Measurements from ENCODE around the gene PAOX. TPM values are rescaled to one million over a fixed set of nuclear protein-coding genes. Genes with fewer than 3 reads are reported as not detected.

The PAOX gene
- total RNA-seq, 2 experiments from 2014 or later = 5.8 to 6.5 TPM

DNA sequence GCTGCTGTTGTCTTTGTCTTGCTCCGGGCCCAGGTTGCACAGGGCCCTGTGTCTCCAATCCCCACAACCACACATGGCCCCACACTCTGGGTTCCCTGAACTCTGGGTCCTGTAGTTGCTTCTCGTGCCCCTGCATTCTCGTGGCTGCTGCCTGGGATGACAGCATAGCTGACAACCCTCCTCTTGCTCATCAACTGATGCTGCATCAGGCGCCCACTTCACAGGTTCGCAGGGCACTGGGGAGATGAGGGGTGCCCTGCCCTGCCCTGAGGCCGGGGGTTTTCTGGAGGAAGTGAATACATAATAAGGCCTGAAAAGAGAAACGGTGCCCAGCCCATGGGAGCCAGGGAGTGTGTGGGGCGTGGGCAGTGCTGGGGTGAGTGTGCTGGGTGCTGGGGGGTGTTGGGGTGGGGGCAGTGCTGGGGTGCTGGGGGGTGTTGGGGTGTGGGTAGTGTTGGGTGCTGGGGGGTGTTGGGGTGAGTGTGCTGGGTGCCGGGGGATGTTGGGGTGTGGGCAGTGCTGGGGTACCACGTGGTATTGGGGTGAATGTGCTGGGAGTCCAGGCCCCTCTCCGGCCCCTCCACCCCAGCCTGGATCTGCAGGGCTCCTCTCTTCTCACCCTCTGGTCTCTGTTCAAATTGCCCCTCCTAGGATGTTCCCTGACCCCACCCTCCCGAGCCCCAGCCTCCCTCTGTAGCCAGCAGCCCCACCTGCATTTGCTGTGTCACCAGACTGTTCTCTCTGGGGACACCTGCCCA, 12.9 kb downstream of the PAOX start:
- peak overlapping the region; percentile 99 for H3K27ac Mint-ChIP-seq
- DNase-seq (peak; percentile 21), ATAC-seq (no peak)
- POLR2A ChIA-PET = interaction anchor here (0.7 to 0.8 kb wide), 2 partner anchors 12 to 351 kb away, joined by 3 read pairs; no protein-coding TSS in a partner anchor
- H3K9me3 Mint-ChIP-seq (ENCODE audit: insufficient read depth) = no peaks in the 10 kb centered on the region
- CTCF ChIA-PET = interaction anchor here (1.3 to 2.5 kb wide), 2 partner anchors 9 to 62 kb away, joined by 3 to 8 read pairs; no protein-coding TSS in a partner anchor
- H3K4me1 Mint-ChIP-seq (ENCODE audit: low read depth) = peaks cover 58% of the 10 kb centered on the region
- H3K4me3 Mint-ChIP-seq = peak overlapping the region; percentile 15
- H3K27me3 Mint-ChIP-seq (ENCODE audit: low read depth) = no peaks in the 10 kb centered on the region
- peaks cover 19% of the 10 kb centered on the region for H3K36me3 Mint-ChIP-seq (ENCODE audit: low read depth)

DNA sequence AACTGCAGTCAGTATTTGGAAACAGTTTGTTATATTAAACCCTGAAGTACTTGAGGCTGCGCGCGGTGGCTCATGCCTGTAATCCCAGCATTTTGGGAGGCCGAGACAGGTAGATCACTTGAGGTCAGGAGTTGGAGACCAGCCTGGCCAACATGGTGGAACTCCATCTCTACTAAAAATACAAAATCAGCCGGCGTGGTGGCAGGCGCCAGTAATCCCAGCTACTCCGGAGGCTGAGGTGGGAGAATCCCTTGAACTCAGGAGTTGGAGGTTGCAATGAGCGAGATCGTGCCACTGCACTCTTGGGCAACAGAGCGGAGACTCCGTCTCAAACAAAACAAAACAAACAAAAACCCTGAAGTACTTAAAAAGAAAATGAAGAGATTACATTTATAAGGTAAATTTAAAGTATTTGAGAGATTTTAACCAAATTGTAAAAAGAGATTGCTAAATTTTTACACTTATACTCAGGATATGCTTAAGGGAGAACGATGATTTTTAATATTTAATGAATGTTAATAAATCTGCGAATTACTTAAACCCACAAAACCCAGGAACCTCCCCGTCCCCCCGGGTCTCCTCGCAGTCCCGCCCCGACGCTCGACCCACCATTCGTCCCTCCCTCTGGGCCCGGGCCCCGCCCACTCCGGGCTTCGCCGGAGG, 14.5 kb downstream of the PAOX start:
- H3K27me3 Mint-ChIP-seq (ENCODE audit: low read depth) = no peaks in the 10 kb centered on the region
- DNase-seq = no peak
- ChIA-PET CTCF (no interaction called here), POLR2A (no interaction called here)
- H3K9me3 Mint-ChIP-seq (ENCODE audit: insufficient read depth) = no peaks in the 10 kb centered on the region
- H3K36me3 Mint-ChIP-seq (ENCODE audit: low read depth) = peaks cover 33% of the 10 kb centered on the region
- peaks cover 55% of the 10 kb centered on the region for H3K4me1 Mint-ChIP-seq (ENCODE audit: low read depth)
- H3K4me3 Mint-ChIP-seq = peak overlapping the region; percentile 91
- H3K27ac Mint-ChIP-seq = peak overlapping the region; percentile 77
- ATAC-seq = no peak

DNA sequence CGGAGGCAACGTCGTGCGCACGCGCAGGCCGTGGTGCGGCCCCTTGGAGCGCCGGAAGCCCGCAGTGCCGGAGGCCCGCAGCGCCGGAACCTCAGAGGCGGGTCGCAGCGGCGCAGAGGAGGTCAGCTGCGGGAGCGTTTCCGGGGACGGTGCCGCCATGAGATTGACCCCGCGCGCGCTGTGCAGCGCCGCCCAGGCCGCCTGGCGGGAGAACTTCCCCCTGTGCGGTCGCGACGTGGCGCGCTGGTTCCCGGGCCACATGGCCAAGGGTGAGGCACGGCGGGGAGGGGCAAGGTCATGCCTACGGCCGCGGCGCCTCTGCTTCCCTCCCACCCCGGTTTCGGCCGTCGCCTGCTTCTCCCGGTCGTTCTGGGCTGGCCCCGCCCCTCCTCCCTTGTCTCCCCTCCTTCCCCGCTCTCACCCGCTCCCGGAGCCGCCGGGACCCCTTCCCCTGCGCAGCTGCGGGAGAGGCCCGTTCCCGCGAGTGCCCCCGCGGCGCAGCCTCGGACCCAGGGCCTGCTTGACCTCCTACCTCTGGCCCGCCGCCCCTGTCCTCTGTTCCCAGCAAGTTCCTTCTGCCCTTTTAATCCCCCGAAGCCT, 15.1 kb downstream of the PAOX start, which contains the start of gene MTG1:
Gene MTG1 (plus strand): TSS at position 94 of the 600 bp plus-strand sequence. CDS start 64 bp downstream, at position 158.
- Mint-ChIP-seq H3K4me1 (ENCODE audit: low read depth) (peaks cover 49% of the 10 kb centered on the region), H3K9me3 (ENCODE audit: insufficient read depth) (no peaks in the 10 kb centered on the region), H3K27ac (peak within 1 kb of the TSS; percentile 90), H3K36me3 (ENCODE audit: low read depth) (peaks cover 32% of the 10 kb centered on the region), H3K4me3 (peak within 1 kb of the TSS; percentile 91), H3K27me3 (ENCODE audit: low read depth) (no peaks in the 10 kb centered on the region)
- ChIA-PET CTCF (no interaction called here), POLR2A (no interaction called here)
- ATAC-seq (peak; percentile 81), DNase-seq (peak; percentile 94)

- Mint-ChIP-seq H3K27me3 (ENCODE audit: low read depth) (no peaks in the 10 kb centered on the region), H3K4me1 (ENCODE audit: low read depth) (peaks cover 47% of the 10 kb centered on the region), H3K4me3 (peak overlapping the region; percentile 91), H3K36me3 (ENCODE audit: low read depth) (peaks cover 37% of the 10 kb centered on the region), H3K27ac (peak overlapping the region; percentile 90), H3K9me3 (ENCODE audit: insufficient read depth) (no peaks in the 10 kb centered on the region)
- no peak for DNase-seq
- ATAC-seq = no peak
- ChIA-PET POLR2A (no interaction called here), CTCF (interaction anchor here (1.3 kb wide), 1 partner anchor 65 kb away, joined by 3 read pairs; no protein-coding TSS in a partner anchor)
These were observed 15.7 kb downstream of the PAOX start for GRCh38 chr10:133394801-133395221.

GRCh38 chr10:133396035-133396624, 17.1 kb downstream of the PAOX start:
- Mint-ChIP-seq H3K27ac (peak overlapping the region; percentile 90), H3K9me3 (ENCODE audit: insufficient read depth) (no peaks in the 10 kb centered on the region), H3K4me3 (peak overlapping the region; percentile 91), H3K36me3 (ENCODE audit: low read depth) (peaks cover 43% of the 10 kb centered on the region), H3K27me3 (ENCODE audit: low read depth) (no peaks in the 10 kb centered on the region), H3K4me1 (ENCODE audit: low read depth) (peaks cover 46% of the 10 kb centered on the region)
- CTCF ChIA-PET = interaction anchor here (1.3 kb wide), 1 partner anchor 67 kb away, joined by 3 read pairs; no protein-coding TSS in a partner anchor
- POLR2A ChIA-PET = no interaction called here
- ATAC-seq (no peak), DNase-seq (no peak)

DNA sequence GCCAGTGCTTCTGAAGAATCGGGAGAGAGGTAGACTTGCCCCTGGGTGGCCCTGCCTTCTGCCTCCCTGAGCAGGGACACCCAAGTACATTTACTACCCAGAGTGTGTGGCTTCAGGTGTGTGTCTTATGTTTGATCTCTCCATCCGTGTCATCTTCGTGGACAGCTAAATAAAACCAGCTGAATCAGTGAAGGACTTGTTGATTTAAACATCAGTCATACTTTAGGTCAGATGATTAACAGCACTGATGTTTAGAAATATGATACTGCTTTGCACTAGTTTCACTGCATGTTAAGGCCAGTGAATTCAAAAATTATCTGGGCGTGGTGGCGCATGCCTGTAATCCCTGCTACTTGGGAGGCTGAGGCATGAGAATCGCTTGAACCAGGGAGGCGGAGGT, 18.9 kb downstream of the PAOX start:
- H3K36me3 Mint-ChIP-seq (ENCODE audit: low read depth) = peaks cover 54% of the 10 kb centered on the region
- H3K9me3 Mint-ChIP-seq (ENCODE audit: insufficient read depth) = no peaks in the 10 kb centered on the region
- no peaks in the 10 kb centered on the region for H3K27me3 Mint-ChIP-seq (ENCODE audit: low read depth)
- CTCF ChIA-PET = no interaction called here
- H3K4me3 Mint-ChIP-seq = no peak overlapping the region
- ATAC-seq (no peak), DNase-seq (no peak)
- peaks cover 39% of the 10 kb centered on the region for H3K4me1 Mint-ChIP-seq (ENCODE audit: low read depth)
- peak overlapping the region; percentile 45 for H3K27ac Mint-ChIP-seq
- POLR2A ChIA-PET = no interaction called here

DNA sequence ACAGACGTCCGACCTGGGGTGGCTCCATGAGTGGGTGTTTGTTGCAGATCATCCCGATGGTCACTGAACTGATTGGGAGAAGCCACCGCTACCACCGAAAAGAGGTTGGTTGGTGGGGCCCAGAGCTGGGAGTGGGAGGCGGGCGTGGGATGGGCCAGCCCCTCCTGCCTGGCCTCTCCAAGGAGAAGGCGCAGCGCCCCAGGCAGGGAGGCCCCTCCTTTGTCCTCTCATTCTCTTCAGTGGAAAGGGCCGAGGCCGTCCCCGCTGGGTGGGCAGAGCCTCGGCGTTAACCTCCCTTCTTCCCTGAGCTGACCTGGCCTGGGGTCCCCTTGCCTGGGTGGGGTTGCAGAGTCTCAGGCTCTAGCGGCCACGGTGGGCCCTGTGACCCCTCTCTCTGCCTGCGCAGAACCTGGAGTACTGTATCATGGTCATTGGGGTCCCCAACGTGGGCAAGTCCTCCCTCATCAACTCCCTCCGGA, 20.1 kb downstream of the PAOX start:
- Mint-ChIP-seq H3K4me1 (ENCODE audit: low read depth) (peaks cover 40% of the 10 kb centered on the region), H3K27ac (no peak overlapping the region), H3K27me3 (ENCODE audit: low read depth) (no peaks in the 10 kb centered on the region), H3K4me3 (no peak overlapping the region), H3K9me3 (ENCODE audit: insufficient read depth) (no peaks in the 10 kb centered on the region), H3K36me3 (ENCODE audit: low read depth) (peaks cover 61% of the 10 kb centered on the region)
- ChIA-PET CTCF (no interaction called here), POLR2A (no interaction called here)
- no peak for ATAC-seq
- no peak for DNase-seq

DNA sequence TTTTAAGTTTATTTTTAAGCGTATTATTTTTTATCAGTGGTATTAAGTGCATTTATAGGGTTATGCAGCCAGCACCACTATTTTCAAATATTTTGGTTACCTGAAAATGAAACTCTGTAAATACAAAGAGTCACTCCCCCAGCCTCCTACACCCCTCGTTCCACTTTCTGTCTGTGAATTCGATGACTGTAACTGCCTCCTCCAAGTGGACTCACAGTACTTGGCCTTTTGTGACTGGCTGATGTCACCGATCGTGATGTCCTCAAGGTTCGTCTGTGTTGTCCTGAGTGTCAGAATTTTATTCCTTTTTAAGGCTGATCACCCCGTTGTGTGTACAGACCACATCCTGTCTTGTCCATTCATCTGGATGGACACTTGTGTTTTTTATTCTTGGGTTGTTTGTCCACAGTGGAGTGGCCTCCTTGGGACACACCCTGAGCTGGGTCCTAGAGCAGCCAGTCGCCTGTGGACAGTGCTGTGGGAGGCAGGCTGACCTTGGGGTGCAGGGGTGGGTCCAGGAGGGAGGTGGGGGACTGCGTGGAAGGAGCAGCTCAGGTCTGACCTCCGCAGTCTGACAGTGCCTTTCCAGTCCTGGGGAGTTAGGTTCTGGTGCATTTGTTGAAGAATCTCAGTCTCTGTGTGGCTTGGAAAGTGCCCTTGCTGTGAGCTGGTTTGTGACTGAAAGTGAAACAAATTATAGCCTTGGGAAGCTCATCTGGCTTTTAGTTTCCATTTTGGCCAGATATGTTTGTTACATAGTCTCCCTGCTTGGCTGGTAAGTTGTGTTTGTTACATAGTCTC, 21.8 kb downstream of the PAOX start:
- DNase-seq (no peak), ATAC-seq (peak; percentile 85)
- H3K27me3 Mint-ChIP-seq (ENCODE audit: low read depth) = no peaks in the 10 kb centered on the region
- POLR2A ChIA-PET = interaction anchor here (0.6 to 1.1 kb wide), 2 partner anchors 11 to 162 kb away, joined by 3 read pairs; no protein-coding TSS in a partner anchor
- peaks cover 66% of the 10 kb centered on the region for H3K36me3 Mint-ChIP-seq (ENCODE audit: low read depth)
- H3K27ac Mint-ChIP-seq = peak overlapping the region; percentile 80
- no peak overlapping the region for H3K4me3 Mint-ChIP-seq
- CTCF ChIA-PET = interaction anchor here (1.0 to 1.5 kb wide), 2 partner anchors 10 to 71 kb away, joined by 7 to 8 read pairs; no protein-coding TSS in a partner anchor
- peaks cover 33% of the 10 kb centered on the region for H3K4me1 Mint-ChIP-seq (ENCODE audit: low read depth)
- no peaks in the 10 kb centered on the region for H3K9me3 Mint-ChIP-seq (ENCODE audit: insufficient read depth)

- Mint-ChIP-seq H3K9me3 (ENCODE audit: insufficient read depth) (no peaks in the 10 kb centered on the region), H3K36me3 (ENCODE audit: low read depth) (peaks cover 69% of the 10 kb centered on the region)
- POLR2A ChIA-PET = interaction anchor here (0.6 to 1.1 kb wide), 2 partner anchors 11 to 162 kb away, joined by 3 read pairs; no protein-coding TSS in a partner anchor
These were observed 22.4 kb downstream of the PAOX start for GRCh38 chr10:133401500-133401899.

GRCh38 chr10:133401981-133402725, 23.1 kb downstream of the PAOX start:
- no peak for DNase-seq
- H3K4me3 Mint-ChIP-seq = no peak overlapping the region
- peaks cover 69% of the 10 kb centered on the region for H3K36me3 Mint-ChIP-seq (ENCODE audit: low read depth)
- H3K27ac Mint-ChIP-seq = peak overlapping the region; percentile 58
- no peak for ATAC-seq
- peaks cover 35% of the 10 kb centered on the region for H3K4me1 Mint-ChIP-seq (ENCODE audit: low read depth)
- POLR2A ChIA-PET = no interaction called here
- CTCF ChIA-PET = interaction anchor here (1.5 kb wide), 1 partner anchor 12 kb away, joined by 8 read pairs; no protein-coding TSS in a partner anchor
- H3K27me3 Mint-ChIP-seq (ENCODE audit: low read depth) = no peaks in the 10 kb centered on the region
- no peaks in the 10 kb centered on the region for H3K9me3 Mint-ChIP-seq (ENCODE audit: insufficient read depth)

More at GRCh38 chr10:133401500-133401899, 22.4 kb downstream of the PAOX start:
- peaks cover 37% of the 10 kb centered on the region for H3K4me1 Mint-ChIP-seq (ENCODE audit: low read depth)
- no peak for DNase-seq
- H3K27ac Mint-ChIP-seq = peak overlapping the region; percentile 80
- H3K4me3 Mint-ChIP-seq = no peak overlapping the region
- H3K27me3 Mint-ChIP-seq (ENCODE audit: low read depth) = no peaks in the 10 kb centered on the region
- ATAC-seq = no peak
- CTCF ChIA-PET = interaction anchor here (1.0 to 1.5 kb wide), 2 partner anchors 11 to 72 kb away, joined by 7 to 8 read pairs; no protein-coding TSS in a partner anchor

Measured in activated CD8-positive, alpha-beta T cell treated with anti-CD3 and anti-CD28 coated beads, Interleukin-2, amount 10 ng/mL, durations not matched to agents 7 days and 5 days (primary cell).